ENCODE results near the gene DEFB123.

The DEFB123 gene

DNA sequence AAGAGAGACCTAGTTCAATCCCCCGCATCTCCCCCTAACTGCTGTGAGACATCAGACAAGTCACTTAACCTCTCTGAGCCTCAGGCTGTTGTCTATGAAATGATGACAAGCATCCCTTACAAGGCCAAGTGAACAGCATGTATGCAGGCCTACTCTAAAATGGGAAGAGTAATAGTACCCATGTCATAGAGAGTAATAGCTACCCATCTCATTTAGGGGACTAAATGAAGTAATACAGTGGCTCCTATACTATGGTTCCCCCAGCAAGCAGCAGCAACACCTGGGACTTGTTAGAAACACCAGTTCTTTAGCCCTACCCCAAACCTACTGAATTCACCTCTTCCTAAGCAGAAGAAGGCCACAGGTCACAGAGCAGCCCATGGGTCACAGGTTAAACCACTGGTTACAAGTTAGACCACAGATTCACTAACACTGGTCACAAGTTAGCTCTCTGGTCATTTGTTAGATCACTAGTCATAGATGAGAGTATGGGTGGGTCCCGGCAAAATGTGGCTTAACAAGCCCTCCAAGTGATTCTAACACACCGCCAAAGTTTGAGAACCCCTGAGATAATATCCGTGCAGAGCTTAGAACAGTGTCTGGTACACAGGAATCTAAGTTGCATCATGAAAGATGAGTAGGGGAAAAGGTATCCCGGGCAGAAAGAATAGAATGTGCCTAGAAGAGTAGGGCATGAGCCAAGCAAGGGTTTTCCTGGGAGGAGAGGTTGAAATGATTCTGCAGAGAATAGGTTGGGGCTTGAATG is 33.1 kb downstream of the DEFB123 start:
- no peak for DNase-seq (ENCODE audit: low read depth in 2 of 2)

- no peak for DNase-seq (ENCODE audit: low read depth in 2 of 2)
These were observed 33.6 kb downstream of the DEFB123 start for GRCh38 chr20:31474097-31474436.

DNA sequence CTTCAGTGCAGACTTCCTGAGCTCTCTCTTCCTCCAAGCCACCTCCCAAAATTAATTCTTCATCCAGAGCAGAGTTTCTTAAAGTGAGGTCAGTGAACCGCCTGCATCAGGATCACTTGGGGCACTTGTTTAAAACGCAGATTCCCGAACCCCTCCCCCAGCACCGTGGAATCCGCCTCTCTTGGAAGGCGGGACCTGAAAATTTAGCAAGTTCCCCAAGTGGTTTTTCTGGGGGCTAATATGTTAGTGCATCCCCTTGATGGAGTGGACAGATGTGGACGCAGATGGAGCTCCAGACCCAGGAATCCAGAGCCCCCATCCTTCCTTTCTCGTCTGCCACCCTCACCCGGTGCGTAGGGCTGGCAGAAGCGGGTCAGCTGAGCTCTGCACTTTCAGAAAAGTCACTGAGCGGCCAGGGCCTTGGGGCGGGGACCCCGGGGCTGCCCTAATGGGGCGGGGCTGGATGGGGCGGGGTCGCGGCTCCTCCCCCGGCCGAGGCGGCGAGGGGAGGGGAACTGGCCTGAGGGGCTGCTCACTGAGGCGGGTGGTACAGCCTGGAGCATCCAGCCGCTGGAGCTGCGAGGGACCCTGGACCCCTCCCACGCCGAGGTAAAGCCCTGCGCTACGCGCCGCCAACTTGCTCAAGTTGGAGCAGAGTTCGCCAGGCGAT is 34.5 kb downstream of the DEFB123 start, which contains the start of the genes DEFB124 and REM1:
TSS of gene DEFB124 (minus strand) at position 370 of the 670 bp plus-strand sequence. CDS start 2,114 bp downstream, outside the sequence.
TSS of gene REM1 (plus strand) at position 531 of the 670 bp plus-strand sequence. CDS start 1,158 bp downstream, outside the sequence.
- DNase-seq (ENCODE audit: low read depth in 2 of 2), result no peak

DNA sequence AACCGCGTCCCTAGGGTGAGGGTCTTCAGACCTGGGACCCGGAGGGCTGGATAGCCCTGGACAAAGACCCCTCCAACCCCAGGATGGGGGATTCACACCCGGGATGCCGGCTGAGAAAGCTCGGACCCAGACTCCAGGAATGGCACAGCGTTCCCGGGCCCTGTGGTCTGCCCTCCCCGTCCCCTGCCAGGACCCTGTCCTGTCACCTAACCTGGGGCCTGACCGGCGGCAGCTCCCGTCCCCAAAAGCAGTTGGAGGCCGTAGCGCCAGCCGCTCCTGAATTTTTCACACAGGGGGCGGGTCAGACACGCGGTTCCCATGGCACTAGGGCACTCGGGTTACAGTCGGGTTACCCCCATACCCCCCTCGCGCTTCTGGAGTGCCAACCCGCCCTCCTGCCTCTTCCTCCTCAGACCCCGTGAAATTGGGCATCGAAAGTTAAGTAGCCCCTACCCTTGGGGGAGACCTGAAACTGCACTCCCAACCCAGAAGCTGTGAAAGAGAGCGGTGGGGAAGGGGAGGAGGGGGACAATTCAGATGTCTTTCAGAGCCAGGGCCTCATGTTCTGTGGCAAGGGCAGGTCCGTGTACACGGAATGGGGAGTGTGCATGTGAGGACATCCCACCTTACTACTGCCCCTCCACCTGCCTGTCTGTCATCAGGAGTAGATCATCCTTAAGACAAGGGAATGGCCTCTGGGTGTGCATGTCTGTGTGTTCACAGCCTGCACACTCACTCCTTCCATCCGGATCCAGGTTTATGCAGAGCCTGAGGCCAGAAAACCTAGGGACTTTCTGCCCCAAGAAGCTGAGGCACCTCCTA is 35.3 kb downstream of the DEFB123 start:
- DNase-seq (ENCODE audit: low read depth in 2 of 2), result no peak

GRCh38 chr20:31476294-31476585 is 35.8 kb downstream of the DEFB123 start:
- DNase-seq (ENCODE audit: low read depth in 2 of 2), result no peak

DNA sequence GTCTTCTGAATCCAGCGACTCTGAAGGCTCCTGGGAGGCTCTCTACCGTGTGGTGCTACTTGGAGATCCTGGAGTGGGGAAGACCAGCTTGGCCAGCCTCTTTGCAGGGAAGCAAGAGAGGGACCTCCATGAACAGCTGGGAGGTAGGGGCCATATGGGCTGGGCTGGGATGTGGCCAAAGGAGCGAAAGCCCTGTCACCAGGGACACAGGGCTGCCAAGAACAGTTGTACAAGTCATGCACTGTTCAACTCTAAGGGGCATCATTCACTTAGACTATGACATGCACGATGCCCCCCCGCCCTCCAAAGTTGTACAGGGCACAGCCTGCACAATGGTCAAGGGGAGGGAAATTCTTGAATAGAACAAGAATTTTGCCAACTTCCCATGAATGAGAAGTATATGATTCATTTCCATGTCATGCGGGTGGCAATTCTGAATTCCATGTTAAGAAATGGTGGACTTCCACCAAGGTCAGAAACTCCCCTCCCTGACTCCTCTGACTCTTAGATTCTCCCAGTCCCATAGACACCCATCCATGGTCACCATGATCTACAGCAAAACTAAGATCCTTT is 36.3 kb downstream of the DEFB123 start:
- DNase-seq (ENCODE audit: low read depth in 2 of 2), result no peak

DNA sequence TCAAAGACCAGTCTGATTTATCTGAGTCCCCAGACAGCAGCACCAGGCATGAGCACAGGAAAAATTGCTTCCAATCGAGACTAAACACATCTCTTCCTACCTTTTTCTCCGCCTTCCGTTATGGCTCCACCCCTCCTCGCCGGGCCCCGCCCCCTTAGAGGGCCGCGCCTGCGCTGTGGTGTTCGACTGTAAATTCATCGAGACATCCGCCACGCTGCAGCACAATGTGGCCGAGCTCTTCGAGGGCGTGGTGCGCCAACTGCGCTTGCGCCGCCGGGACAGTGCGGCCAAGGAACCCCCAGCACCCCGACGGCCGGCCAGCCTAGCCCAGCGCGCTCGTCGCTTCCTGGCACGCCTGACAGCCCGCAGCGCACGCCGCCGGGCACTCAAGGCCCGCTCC is 43.6 kb downstream of the DEFB123 start:
- no peak for DNase-seq (ENCODE audit: low read depth in 2 of 2)

DNA sequence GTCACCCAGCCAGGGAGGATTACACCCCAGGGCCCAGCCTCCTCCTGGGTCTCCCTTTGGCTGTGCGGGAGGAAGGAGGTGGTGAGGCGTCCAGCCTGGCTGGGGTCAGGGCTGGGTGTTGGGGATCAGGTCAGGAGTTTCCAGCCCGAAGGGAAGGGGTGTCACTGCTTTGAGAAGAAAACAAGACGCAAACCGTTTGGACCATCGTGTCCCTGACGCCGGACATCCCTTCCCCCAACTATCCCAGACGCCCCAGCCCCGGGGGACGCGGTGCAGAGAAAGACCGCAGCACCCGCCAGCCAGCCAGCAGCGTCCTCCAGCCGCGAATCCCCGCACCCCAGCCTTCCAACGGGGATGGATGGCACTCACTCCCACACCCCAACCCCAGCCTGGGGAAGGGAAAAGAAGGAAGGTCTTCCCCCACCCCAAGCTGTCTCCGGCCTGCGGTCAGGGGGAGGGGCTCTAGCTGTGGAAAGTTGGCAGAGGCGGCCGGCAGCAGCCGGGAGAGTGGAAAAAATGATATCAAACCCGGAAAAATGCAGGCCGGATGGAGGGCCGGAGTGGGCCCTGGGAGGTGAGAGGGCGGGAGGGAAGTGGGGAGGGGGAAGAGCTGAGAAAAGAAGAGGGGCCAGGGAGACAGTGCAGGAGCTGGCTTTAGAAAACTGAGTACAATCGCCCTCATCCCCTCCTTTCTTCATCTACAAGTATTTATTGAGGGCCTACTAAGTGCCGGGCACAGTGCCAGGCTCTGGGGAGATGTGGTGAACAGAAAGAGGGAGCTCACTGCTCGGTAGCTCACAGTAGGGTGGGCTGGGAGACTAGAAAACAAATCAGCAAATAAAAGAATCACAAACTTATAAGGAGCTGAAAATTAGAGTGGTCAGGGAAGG is 45.3 kb downstream of the DEFB123 start:
- no peak for DNase-seq (ENCODE audit: low read depth in 2 of 2)

DNA sequence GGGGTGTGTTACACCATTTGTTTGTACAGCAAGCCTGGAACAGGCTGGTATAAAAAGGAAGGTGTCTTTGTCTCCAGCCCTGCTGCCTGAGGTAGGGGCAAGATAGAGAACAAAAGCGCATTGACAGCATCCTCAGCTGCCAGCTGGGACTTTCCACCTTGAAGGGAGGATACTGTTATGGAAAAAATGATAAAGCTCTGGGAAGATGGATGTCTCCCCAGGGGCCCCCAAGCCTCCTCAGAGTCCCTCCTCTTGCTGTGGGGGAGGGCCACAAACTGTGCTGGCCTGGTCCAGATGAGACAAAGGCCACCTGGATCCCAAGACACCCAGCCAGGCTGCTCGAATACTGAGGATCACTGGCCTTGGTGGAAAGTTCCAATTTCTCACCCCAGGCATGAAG is 47.7 kb downstream of the DEFB123 start:
- DNase-seq (ENCODE audit: low read depth in 2 of 2), result no peak

GRCh38 chr20:31489152-31489551 is 48.7 kb downstream of the DEFB123 start:
- DNase-seq (ENCODE audit: low read depth in 2 of 2), result no peak

DNA sequence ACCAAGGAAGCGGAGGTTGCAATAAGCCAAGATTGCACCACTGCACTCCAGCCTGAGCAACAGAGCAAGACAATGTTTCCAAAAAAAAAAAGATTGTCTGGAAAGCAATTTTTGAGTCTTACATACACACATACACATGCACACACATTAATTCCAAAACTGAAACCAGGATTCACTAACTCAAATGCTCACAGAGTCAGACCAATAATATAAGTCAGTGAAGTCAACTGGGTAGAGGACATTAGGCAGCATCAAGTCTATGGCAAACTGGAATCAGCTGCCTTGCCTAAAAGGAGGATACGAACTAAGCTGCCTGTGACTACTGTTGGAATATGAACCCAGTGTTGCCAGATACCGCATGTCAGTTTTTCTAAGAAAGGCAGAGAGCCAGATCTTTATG is 50.3 kb downstream of the DEFB123 start:
- DNase-seq (ENCODE audit: low read depth in 2 of 2), result no peak

GRCh38 chr20:31494131-31494530 is 53.7 kb downstream of the DEFB123 start:
- DNase-seq (ENCODE audit: low read depth in 2 of 2), result no peak

DNA sequence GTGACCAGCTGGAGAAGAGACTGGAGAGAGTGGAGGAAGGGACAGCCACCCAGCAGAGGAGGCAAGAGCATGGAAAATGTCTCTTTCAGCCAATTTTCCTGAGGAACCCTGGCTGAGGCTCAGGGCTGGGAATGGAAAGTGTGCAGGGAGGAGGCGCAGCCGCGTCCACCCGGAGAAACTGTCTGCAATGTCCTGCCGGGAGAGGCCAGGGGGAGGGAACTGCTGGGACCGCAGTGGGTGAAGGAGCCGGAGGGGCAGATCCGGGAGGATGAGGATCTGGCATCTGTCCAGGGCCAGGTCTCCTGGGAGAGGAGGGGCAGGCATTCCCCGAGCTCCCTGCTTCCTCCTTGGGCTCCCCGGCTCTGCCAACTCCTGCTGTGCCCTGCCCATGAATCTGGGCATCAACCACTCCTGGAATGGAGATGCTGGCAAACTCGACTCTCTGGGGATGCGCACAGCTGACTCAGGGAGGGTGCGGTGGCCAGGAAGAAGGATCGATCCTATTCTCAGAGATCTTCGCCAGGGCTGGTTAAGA is 56.4 kb downstream of the DEFB123 start:
- DNase-seq (ENCODE audit: low read depth in 2 of 2), result no peak

- DNase-seq (ENCODE audit: low read depth in 2 of 2), result no peak
These were observed 57.6 kb downstream of the DEFB123 start for GRCh38 chr20:31497838-31498540.

Data from stimulated activated CD8-positive, alpha-beta memory T cell treated with anti-CD3 and anti-CD28 coated beads, Interleukin-7, amount 100 ng/mL, for 1 hour (primary cell).